Non-pigmented ciliary epithelial cell (primary cell): ENCODE data around the gene POMT2.

Experiments
- DNase-seq: peaks from one replicate; pipeline ENCODE4 v3.0.0-alpha.2; 2010; ENCODE audit warnings: low read depth

Gene POMT2

DNA sequence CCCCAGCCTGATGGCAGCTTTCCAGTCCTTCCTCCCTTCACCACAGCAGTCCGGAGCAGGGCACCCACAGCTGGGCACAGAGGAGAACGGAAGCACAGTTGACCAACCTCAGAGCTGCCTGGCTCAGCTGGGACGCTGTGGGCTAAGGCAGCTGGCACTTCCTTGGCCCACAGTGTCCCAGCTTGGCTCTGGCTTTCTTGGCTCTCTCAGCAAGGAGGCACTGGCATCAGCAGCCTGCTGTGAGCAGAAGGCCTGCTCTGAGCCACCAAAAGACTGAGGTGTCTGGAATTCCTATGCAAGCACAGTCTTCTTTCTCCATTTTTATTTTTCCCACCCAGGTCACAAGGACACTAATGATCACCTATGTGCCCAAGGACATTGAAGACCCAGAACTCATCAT, 82.3 kb downstream of the POMT2 start:
- no peak for DNase-seq

DNA sequence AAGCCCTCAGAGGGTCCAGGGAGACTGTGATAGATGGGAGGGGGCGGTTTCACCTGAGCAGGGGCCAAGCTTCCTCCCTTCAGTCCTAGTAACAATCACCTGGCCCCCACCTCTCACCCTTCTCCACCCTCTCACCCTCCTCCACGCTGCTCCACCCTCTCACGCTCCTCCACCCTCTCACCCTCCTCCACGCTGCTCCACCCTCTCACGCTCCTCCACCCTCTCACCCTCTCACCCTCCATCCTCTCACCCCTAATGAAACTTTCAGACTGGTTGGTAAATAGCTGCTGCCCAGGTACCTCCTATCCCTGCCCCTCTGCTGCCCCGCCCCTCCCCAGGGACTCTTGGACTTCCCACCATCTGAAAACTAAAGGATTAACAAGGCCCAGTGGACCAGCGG, 83.9 kb downstream of the POMT2 start:
- DNase-seq = no peak

DNA sequence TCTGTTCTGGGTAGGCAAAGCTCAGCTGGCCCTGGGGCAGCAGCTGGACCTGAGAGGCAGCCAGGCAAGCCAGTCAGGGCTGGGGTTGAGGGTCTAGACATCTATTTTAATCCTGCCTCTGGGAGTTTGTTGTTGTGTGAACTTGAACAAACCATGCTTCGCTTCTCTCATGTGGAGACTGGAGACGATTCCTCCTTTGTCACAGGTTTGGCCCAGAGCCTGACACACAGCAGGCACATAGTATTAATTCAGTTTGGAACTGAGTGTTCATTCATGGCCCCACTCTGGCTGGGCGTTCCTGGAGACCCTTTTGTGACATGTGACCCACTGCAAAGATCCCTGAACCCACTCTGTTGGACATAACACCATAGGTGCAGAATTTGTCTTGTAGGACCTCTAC, 89.0 kb downstream of the POMT2 start:
- no peak for DNase-seq

DNA sequence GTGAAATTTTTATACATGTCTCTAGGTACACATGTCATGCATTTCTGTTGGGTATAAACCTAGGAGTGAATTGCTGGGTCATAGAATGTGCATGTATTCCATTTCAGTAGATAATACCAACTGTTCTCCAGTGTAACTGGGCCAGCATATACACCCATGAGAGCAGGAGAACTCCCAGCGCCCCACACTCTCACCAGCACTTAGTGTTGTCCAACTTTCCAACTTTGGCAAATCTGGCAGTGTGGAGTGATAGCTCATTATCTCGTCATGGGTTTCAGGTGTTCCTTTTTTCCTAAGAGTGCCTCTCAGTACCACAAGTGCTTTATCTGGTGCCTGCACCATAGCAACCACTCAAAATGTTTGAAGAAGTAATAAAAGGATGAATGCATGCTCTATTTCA, 89.8 kb downstream of the POMT2 start:
- no peak for DNase-seq

DNA sequence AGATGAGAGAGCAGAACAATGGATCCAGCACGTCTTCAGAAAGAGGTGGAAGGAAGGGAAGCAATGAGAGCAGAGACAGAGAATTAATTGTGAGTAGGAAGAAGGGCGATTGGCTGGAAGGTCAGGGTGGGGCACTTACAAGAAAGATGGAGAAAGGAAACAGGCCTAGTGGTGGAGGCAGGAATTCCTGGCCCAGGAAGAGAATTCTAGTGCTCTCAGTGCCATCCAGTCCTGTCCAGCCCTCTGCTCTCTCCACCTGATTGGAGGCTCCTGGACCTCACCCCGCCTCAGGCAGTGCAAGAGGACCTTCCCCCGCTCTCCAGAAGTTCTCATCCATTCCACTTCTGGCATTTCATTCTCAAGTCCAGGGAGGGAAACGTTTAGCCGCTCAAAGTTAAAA, 92.6 kb downstream of the POMT2 start:
- no peak for DNase-seq

DNA sequence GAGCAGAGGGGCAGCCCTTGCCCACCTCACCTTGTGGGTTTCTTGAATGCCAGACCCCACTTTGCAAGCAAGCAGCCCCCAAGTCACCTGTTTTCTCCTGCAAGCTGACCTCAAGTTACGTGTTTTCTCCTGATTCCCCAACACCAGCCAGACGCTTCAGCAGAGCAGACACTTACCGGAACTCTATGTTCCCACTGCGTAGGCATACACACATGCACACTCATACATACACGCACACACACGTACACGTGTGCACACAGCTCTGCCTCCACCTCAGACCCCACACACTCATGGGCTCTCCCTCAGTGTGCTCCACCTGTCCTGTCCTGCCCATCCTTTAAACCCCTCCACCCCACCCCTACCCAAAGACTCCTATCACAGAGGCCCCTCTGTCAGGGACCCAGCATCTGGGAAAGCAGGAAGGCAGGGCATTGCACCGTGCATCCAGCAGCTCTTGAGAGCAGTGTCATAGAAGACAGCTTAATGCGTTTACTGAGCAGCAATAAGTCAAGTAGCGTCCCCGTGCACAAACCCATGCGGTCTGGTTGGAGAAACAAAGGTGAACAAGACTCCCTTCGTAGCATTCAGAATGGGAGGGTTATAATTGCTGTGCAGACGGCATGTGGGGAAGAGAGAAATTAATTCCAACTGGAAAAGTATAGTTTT, 94.7 kb downstream of the POMT2 start:
- no peak for DNase-seq

DNA sequence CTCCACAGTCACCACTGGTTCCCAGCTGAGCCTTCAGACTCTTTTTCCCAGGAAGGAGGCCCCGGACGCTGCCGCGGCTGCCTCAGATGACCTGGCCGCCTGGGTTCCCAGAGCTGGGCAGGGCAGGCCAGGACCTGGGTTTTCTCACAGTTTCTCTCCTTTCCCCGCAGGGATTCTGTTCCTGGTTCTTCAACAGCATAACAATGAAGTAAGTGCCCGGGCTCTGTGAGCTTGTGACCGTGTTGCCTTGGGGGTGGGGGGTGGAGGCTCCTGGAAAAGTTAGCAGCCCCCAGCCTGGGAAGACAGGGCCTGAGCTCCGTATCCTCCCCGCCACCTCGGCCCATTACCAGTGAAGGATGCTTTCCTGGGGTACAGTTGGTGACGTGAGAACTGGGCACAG, 95.4 kb downstream of the POMT2 start:
- DNase-seq = no peak
